Measurements from ENCODE around the gene DOCK10.

The DOCK10 gene

DNA sequence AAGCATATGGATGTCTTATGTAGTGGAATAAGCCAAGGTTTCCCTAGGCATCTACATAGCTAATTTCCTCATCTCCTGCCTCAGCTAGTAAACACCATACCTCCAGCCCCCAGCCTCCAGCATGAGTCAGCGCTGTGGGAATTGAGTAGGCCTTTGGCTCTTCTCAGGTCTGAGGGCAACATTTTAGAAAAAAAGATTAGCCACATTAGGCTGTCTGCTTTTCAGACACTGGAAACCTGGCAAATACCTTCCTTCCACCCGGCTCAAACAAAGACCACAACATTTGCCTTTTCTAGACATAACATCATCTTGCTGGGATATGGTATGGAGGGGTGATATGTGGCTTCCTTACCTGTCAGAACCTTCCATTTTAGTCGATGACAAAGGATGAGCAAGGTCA is 320.0 kb downstream of the DOCK10 start:
- no peak overlapping the region for H3K4me3 ChIP-seq (ENCODE audit: low read depth, low read length)
- no peak for DNase-seq (ENCODE audit: low read depth)
- TF ChIP-seq, protein P1, sequence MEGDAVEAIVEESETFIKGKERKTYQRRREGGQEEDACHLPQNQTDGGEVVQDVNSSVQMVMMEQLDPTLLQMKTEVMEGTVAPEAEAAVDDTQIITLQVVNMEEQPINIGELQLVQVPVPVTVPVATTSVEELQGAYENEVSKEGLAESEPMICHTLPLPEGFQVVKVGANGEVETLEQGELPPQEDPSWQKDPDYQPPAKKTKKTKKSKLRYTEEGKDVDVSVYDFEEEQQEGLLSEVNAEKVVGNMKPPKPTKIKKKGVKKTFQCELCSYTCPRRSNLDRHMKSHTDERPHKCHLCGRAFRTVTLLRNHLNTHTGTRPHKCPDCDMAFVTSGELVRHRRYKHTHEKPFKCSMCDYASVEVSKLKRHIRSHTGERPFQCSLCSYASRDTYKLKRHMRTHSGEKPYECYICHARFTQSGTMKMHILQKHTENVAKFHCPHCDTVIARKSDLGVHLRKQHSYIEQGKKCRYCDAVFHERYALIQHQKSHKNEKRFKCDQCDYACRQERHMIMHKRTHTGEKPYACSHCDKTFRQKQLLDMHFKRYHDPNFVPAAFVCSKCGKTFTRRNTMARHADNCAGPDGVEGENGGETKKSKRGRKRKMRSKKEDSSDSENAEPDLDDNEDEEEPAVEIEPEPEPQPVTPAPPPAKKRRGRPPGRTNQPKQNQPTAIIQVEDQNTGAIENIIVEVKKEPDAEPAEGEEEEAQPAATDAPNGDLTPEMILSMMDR (IDR thresholded peaks at IDR 0.05; ENCODE audit: control insufficient read depth, extremely low read depth, insufficient read depth) = no peak

DNA sequence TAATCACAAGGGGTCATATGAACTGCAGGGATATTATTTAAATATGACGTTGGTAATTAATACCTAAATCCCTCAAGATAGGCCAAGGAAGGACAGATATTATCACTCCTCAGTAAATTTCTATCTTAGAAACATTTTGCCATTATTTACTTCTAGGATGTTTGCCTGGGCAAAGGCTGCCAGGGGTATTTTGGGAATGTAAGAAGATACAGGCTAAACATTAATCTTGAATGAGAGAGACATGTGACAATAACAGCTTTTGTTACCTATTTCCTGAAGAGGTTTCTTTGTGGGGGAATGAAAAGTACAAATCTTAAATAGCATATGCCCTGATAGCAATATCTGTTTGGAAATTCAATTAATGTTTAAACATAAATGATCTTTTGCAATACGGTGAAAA is 325.3 kb downstream of the DOCK10 start:
- no peak for DNase-seq (ENCODE audit: low read depth)

GRCh38 chr2:224716201-224716600 is 326.1 kb downstream of the DOCK10 start, which contains the start of gene CCDC195:
TSS of gene CCDC195 (minus strand) at chr2:224716365. CDS start at chr2:224716365, 0 bp downstream.
- no peak within 1 kb of the TSS for H3K4me3 ChIP-seq (ENCODE audit: low read depth, low read length)
- DNase-seq (ENCODE audit: low read depth) = no peak
- TF ChIP-seq, protein P1 (IDR thresholded peaks at IDR 0.05; ENCODE audit: control insufficient read depth, extremely low read depth, insufficient read depth) = no peak

More for the DNA sequence above, 325.3 kb downstream of the DOCK10 start:
- TF ChIP-seq, protein P1 (IDR thresholded peaks at IDR 0.05; ENCODE audit: control insufficient read depth, extremely low read depth, insufficient read depth) = no peak
- H3K4me3 ChIP-seq (ENCODE audit: low read depth, low read length) = no peak overlapping the region
